T-cell (primary cell): ENCODE results near the gene RFX2. TPM values are rescaled to one million over a fixed set of nuclear protein-coding genes. Genes with fewer than 3 reads are reported as not detected.

ENCODE experiments used
- ATAC-seq, 4 experiments: fragments of 200-7000 bp in 3 of 4; fragments of 150-1000 bp in 1 of 4; cut with Tn5 transposase; replicated peaks in 1 of 4; 1 replicate in 3 of 4; 2 replicates in 1 of 4; pipeline ENCODE4 v1.10.0; 2021; ENCODE audit warnings: moderate library complexity in 3 of 4, mild to moderate bottlenecking in 2 of 4, moderate number of reproducible peaks in 1 of 4
- CTCF ChIA-PET, 2 donors: fragments of 300-600 bp; sonication (Branson Sonifier 250); formaldehyde crosslinking; loops; one replicate each; lab custom pipeline; 2022; ENCODE audit warnings: antibody characterized with exemption in 2 of 2; lab: Charles Lee
- POLR2A ChIA-PET, 2 donors: fragments of 300-600 bp; sonication (Branson Sonifier 250); formaldehyde crosslinking; loops; one replicate each; lab custom pipeline; 2022; ENCODE audit warnings: antibody characterized with exemption in 2 of 2; lab: Charles Lee
- DNase-seq, 35 experiments: peaks; one replicate each; pipeline versions ENCODE4 v3.0.0 to v3.0.0-alpha.2; 2013 to 2023
- H3K27ac ChIP-seq: one replicate; pipeline ENCODE4 v1.5.1; 2013; ENCODE audit warnings: low read length
- H3K27me3 ChIP-seq, 2 experiments: replicated peaks in 1 of 2; 1 replicate in 1 of 2; 2 replicates in 1 of 2; pipeline versions ENCODE4 v1.6.1 to v1.7.0; 2013; ENCODE audit warnings: low read length in 1 of 2, mixed read lengths in 1 of 2; ENCODE audit not compliant: control insufficient read depth in 2 of 2, insufficient read depth in 2 of 2; ENCODE audit errors: extremely low read depth in 1 of 2
- H3K36me3 ChIP-seq, 2 donors: 1 replicate in 1 of 2; 2 replicates in 1 of 2; pipeline versions ENCODE4 v1.6.1 to v1.7.0; 2013; ENCODE audit warnings: low read length in 1 of 2; ENCODE audit not compliant: control insufficient read depth in 2 of 2, insufficient read depth in 1 of 2; ENCODE audit errors: extremely low read depth in 1 of 2
- H3K4me1 ChIP-seq, 2 experiments: 1 replicate in 1 of 2; 2 replicates in 1 of 2; pipeline versions ENCODE4 v1.6.1 to v1.7.0; 2013; ENCODE audit warnings: low read length in 2 of 2, mixed read lengths in 1 of 2; ENCODE audit not compliant: insufficient read depth in 2 of 2, control insufficient read depth in 1 of 2; ENCODE audit errors: extremely low read depth in 1 of 2
- H3K4me3 ChIP-seq, 2 donors: 1 replicate in 1 of 2; 2 replicates in 1 of 2; pipeline versions ENCODE4 v1.5.1 to v1.7.0; 2013; ENCODE audit warnings: mild to moderate bottlenecking in 2 of 2, low read length in 1 of 2, moderate library complexity in 1 of 2; ENCODE audit not compliant: control insufficient read depth in 1 of 2; ENCODE audit errors: extremely low read depth in 1 of 2
- H3K9me3 ChIP-seq: 2 replicates; pipeline ENCODE4 v1.7.0; 2013
- H3K27ac Mint-ChIP-seq, 2 donors: one replicate each; pipeline ENCODE4 v1.8.0; 2020 to 2021; ENCODE audit warnings: mild to moderate bottlenecking in 2 of 2, mixed read lengths in 2 of 2
- H3K27me3 Mint-ChIP-seq, 2 donors: one replicate each; pipeline ENCODE4 v1.8.0; 2021 to 2022; ENCODE audit warnings: mixed read lengths in 2 of 2
- H3K36me3 Mint-ChIP-seq: one replicate; pipeline ENCODE4 v1.8.0; 2021; ENCODE audit warnings: mixed read lengths
- H3K4me1 Mint-ChIP-seq, 3 donors: one replicate each; pipeline ENCODE4 v1.8.0; 2020 to 2022; ENCODE audit warnings: mixed read lengths in 3 of 3, mild to moderate bottlenecking in 1 of 3
- H3K4me3 Mint-ChIP-seq, 3 donors: one replicate each; pipeline ENCODE4 v1.8.0; 2020 to 2022; ENCODE audit warnings: mild to moderate bottlenecking in 3 of 3, mixed read lengths in 3 of 3, moderate library complexity in 3 of 3
- H3K9me3 Mint-ChIP-seq, 3 donors: one replicate each; pipeline ENCODE4 v1.8.0; 2020 to 2022; ENCODE audit warnings: mixed read lengths in 3 of 3
- WGBS: methylation state at CpG from one replicate; pipeline ENCODE4 v1.1.5; 2013; ENCODE audit warnings: missing lambda C conversion rate; ENCODE audit not compliant: insufficient coverage; 5-methylcytosine and 5-hydroxymethylcytosine counted together
- total RNA-seq, 35 experiments: library from RNA in 6 of 35; stranded (reverse) in 6 of 35; fragments of 120-200 nt in 1 of 35; gene quantifications; one replicate each; pipeline versions ENCODE4 v1.2.1 to v1.2.4 and lab custom pipeline; 2013 to 2026

The RFX2 gene
- total RNA-seq, 5 donors from 2014 or later (not counting 1 experiment from before 2014, with no cell fraction given): 4.7 to 11.6 (median 7.8) TPM

GRCh38 chr19:5969476-5969875 lies 140.8 kb downstream of the RFX2 start:
- ATAC-seq (no peak), DNase-seq (no peak)
- ChIA-PET POLR2A (no interaction called here), CTCF (no interaction called here)
- H3K27me3 ChIP-seq: no peaks in the 10 kb centered on the region
- peaks cover 47 to 77% of the 10 kb centered on the region in 2 experiments for H3K4me1 ChIP-seq
- Mint-ChIP-seq H3K27ac (peak overlapping the region; percentile 57 to 76), H3K4me3 (no peak overlapping the region), H3K36me3 (peaks cover 18% of the 10 kb centered on the region), H3K27me3 (no peaks in the 10 kb centered on the region), H3K4me1 (peaks cover 83 to 92% (median 88%) of the 10 kb centered on the region in 3 donors), H3K9me3 (no peaks in the 10 kb centered on the region)
- 98% methylated on average over 8 of the region's 8 CpGs for WGBS
- H3K4me3 ChIP-seq: no peak overlapping the region
- no peaks in the 10 kb centered on the region for H3K9me3 ChIP-seq
- H3K36me3 ChIP-seq: peaks cover 6 to 47% of the 10 kb centered on the region in 2 donors
- no peak overlapping the region for H3K27ac ChIP-seq

DNA sequence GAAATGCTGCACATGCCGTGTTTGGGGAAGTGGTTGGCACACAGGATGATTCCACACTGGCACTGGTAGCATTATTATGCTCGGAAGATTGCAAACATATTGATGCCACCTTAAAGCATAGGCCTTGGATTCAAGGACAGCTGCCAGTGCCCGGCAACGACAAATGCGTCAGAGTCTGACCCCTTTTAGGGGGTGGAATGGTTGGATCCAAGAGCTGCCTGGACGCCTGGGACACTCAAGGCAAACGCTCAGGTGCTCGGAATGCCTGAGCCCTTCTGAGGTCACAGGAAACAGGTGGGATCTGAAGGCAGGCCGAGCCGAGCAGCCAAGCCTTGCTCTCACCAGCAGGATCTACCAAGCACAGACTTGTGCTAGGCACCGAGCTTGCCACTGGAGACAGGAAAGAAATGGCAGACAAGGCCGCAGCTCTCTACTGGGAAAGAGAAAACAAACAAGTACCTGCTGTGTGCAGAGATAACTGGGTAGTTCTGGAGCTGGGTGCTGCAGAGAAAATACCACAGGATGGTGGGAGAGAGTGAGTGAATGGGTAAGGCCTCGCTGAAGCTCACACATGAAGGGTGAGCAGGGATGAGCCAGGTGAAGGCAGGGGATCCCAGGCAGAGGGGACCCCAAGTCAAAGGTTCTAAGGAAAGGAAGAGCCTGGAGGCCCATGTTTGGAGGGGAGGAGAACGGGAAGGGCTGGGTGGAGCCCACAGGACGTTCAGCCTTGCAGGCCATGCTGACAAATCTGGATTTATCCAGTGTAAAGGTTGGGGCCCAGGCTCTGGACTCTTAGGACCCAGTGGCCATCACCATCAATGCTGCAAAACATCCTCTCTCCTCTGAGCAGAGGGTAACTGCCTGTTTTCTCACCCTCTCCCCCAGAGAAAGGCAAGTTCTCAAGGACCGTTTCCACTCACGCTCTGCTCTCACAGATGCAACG lies 141.6 kb downstream of the RFX2 start:
- DNase-seq (no peak), ATAC-seq (peak in 2 of 4 experiments; percentile 13 to 14)
- H3K4me3 Mint-ChIP-seq: peak overlapping the region in 1 of 3 donors; percentile 65
- no peak overlapping the region for H3K4me3 ChIP-seq
- no peak overlapping the region for H3K27ac ChIP-seq
- H3K36me3 Mint-ChIP-seq: peaks cover 14% of the 10 kb centered on the region
- peaks cover 2 to 39% of the 10 kb centered on the region in 2 donors for H3K36me3 ChIP-seq
- H3K27me3 Mint-ChIP-seq: no peaks in the 10 kb centered on the region
- H3K4me1 Mint-ChIP-seq: peaks cover 84 to 93% (median 90%) of the 10 kb centered on the region in 3 donors
- peaks cover 46 to 77% of the 10 kb centered on the region in 2 experiments for H3K4me1 ChIP-seq
- ChIA-PET CTCF (interaction anchor here (0.6 to 2.7 kb wide), 11 partner anchors 9 to 1555 kb away, joined by 3 to 19 read pairs (median 4); partner anchors contain the start of genes RANBP3 (in 1 of the 2) and VMAC (in 1 of the 2)), POLR2A (no interaction called here)
- H3K9me3 Mint-ChIP-seq: no peaks in the 10 kb centered on the region
- H3K9me3 ChIP-seq: no peaks in the 10 kb centered on the region
- 69% methylated on average over 14 of the region's 18 CpGs for WGBS
- peak overlapping the region; percentile 76 to 89 for H3K27ac Mint-ChIP-seq
- H3K27me3 ChIP-seq: no peaks in the 10 kb centered on the region

DNA sequence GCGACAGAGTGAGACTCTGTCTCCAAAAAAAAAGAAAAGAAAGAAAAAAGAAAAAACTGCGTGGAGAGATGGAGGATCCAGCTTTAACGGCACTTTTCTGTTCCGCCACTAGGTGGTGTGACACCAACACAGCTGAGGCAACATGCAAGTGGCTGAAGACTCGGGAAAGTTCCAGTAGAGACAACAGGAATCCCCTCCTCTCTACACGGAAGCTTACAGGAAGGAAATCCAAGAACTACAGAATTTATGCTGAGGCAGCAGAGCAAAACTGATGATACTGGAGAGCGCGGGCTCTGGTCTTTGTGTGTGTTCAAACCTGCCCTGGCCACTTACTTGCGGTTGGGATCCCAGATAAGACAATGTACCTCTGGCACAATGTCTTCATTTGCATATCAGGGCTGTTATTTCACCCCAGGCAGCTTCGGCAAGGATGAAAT lies 142.3 kb downstream of the RFX2 start:
- Histone ChIP-seq H3K9me3 (no peaks in the 10 kb centered on the region), H3K4me3 (peak overlapping the region in 1 of 2 donors; percentile 26), H3K36me3 (peaks cover 5 to 33% of the 10 kb centered on the region in 2 donors), H3K27ac (no peak overlapping the region), H3K4me1 (peaks cover 49 to 78% of the 10 kb centered on the region in 2 experiments), H3K27me3 (no peaks in the 10 kb centered on the region)
- Mint-ChIP-seq H3K9me3 (no peaks in the 10 kb centered on the region), H3K4me3 (peak overlapping the region; percentile 39 to 67 (median 65)), H3K36me3 (peaks cover 14% of the 10 kb centered on the region), H3K27ac (peak overlapping the region; percentile 71 to 89), H3K4me1 (peaks cover 91 to 94% (median 91%) of the 10 kb centered on the region in 3 donors), H3K27me3 (no peaks in the 10 kb centered on the region)
- POLR2A ChIA-PET: interaction anchor here in 1 of 2 donors (0.6 kb wide), 1 partner anchor 1412 kb away, joined by 4 read pairs; no protein-coding TSS in a partner anchor
- DNase-seq (peak in 31 of 35 experiments; percentile 25 to 81 (median 43)), ATAC-seq (peak; percentile 54 to 75 (median 60))
- CTCF ChIA-PET: interaction anchor here (0.7 to 2.7 kb wide), 12 partner anchors 9 to 66 kb away, joined by 3 to 19 read pairs (median 4); partner anchors contain the start of genes RANBP3 (in 1 of the 2) and VMAC (in 1 of the 2)
- 44% methylated on average over 5 of the region's 10 CpGs for WGBS

GRCh38 chr19:5967571-5967970 lies 142.7 kb downstream of the RFX2 start:
- DNase-seq (no peak), ATAC-seq (no peak)
- 70% methylated on average over 2 of the region's 7 CpGs for WGBS
- Mint-ChIP-seq H3K9me3 (no peaks in the 10 kb centered on the region), H3K36me3 (peaks cover 17% of the 10 kb centered on the region), H3K4me1 (peaks cover 92 to 94% (median 92%) of the 10 kb centered on the region in 3 donors), H3K4me3 (peak overlapping the region in 1 of 3 donors; percentile 65), H3K27ac (peak overlapping the region; percentile 74 to 89), H3K27me3 (no peaks in the 10 kb centered on the region)
- ChIA-PET POLR2A (interaction anchor here in 1 of 2 donors (0.6 kb wide), 1 partner anchor 1412 kb away, joined by 4 read pairs; no protein-coding TSS in a partner anchor), CTCF (interaction anchor here (0.7 to 2.7 kb wide), 10 partner anchors 10 to 65 kb away, joined by 3 to 19 read pairs (median 4); partner anchors contain the start of genes RANBP3 (in 1 of the 2) and VMAC (in 1 of the 2))
- Histone ChIP-seq H3K36me3 (peaks cover 5 to 29% of the 10 kb centered on the region in 2 donors), H3K27ac (no peak overlapping the region), H3K27me3 (no peaks in the 10 kb centered on the region), H3K4me1 (peaks cover 54 to 79% of the 10 kb centered on the region in 2 experiments), H3K4me3 (no peak overlapping the region), H3K9me3 (no peaks in the 10 kb centered on the region)

DNA sequence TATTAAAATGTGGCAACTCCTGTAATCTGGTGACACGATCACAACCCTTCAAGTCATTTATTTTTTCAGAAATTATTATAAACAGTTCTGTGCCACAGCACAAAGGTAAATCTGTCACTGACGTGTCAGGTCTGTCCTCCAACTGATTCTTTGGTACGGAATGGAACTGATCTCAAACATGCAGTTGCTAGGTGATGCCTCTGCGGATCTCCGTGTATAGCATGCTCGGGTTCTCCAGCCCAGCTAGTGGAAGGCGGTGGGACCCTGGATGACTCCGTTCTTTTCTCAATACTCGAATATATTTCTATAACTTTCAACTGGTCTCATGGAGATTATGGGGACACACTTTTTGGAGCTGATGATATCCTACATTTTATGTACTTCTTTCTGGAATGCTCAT lies 143.4 kb downstream of the RFX2 start:
- no peaks in the 10 kb centered on the region for H3K27me3 ChIP-seq
- DNase-seq (no peak), ATAC-seq (no peak)
- H3K27ac ChIP-seq: no peak overlapping the region
- H3K4me1 ChIP-seq: peaks cover 59 to 79% of the 10 kb centered on the region in 2 experiments
- Mint-ChIP-seq H3K27me3 (no peaks in the 10 kb centered on the region), H3K4me1 (peaks cover 92 to 94% (median 92%) of the 10 kb centered on the region in 3 donors), H3K36me3 (peaks cover 17% of the 10 kb centered on the region), H3K4me3 (peak overlapping the region in 1 of 3 donors; percentile 22), H3K9me3 (no peaks in the 10 kb centered on the region), H3K27ac (peak overlapping the region; percentile 74 to 89)
- CTCF ChIA-PET: interaction anchor here (1.2 to 2.7 kb wide), 2 partner anchors 10 kb away, joined by 3 to 19 read pairs; partner anchors contain the start of gene RANBP3 (in 1 of the 2)
- peaks cover 5 to 25% of the 10 kb centered on the region in 2 donors for H3K36me3 ChIP-seq
- H3K4me3 ChIP-seq: no peak overlapping the region
- no peaks in the 10 kb centered on the region for H3K9me3 ChIP-seq
- POLR2A ChIA-PET: no interaction called here
- 94% methylated on average over 9 of the region's 9 CpGs for WGBS

DNA sequence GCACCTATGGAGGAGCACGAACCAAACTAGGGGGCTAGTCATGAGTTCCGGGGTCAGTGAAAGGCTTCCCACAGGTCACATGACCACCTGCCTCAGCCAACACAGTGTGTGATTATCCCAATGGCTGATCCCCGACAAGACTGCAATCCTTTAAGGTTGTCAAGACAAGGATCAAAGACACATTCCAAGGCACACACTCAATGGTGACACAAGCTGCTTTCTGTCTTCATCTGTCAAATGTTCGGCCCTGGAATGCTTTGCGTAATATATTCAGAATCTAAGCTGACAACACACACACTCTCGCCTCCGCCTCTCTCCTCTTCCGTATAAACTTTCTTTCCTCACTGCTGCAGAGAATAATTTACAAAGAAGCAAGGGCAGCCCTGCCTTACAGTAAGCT lies 144.1 kb downstream of the RFX2 start:
- WGBS: 60% methylated on average over 3 of the region's 8 CpGs
- H3K27ac ChIP-seq: no peak overlapping the region
- CTCF ChIA-PET: interaction anchor here (0.6 to 1.2 kb wide), 2 partner anchors 10 to 634 kb away, joined by 3 read pairs; no protein-coding TSS in a partner anchor

More for the DNA sequence above, 144.1 kb downstream of the RFX2 start:
- Mint-ChIP-seq H3K4me1 (peaks cover 92 to 94% (median 92%) of the 10 kb centered on the region in 3 donors), H3K36me3 (peaks cover 13% of the 10 kb centered on the region), H3K27me3 (no peaks in the 10 kb centered on the region), H3K4me3 (peak overlapping the region in 1 of 3 donors; percentile 53), H3K27ac (peak overlapping the region; percentile 83 to 100), H3K9me3 (no peaks in the 10 kb centered on the region)
- ATAC-seq (no peak), DNase-seq (no peak)
- H3K4me3 ChIP-seq: no peak overlapping the region
- peaks cover 59 to 79% of the 10 kb centered on the region in 2 experiments for H3K4me1 ChIP-seq
- POLR2A ChIA-PET: interaction anchor here in 1 of 2 donors (0.7 kb wide), 1 partner anchor 238 kb away, joined by 3 read pairs; no protein-coding TSS in a partner anchor
- H3K36me3 ChIP-seq: peaks cover 5 to 22% of the 10 kb centered on the region in 2 donors
- no peaks in the 10 kb centered on the region for H3K27me3 ChIP-seq
- no peaks in the 10 kb centered on the region for H3K9me3 ChIP-seq
